ENCODE data around the gene PRKCI.
"Not testable (repeated sequence)": the region's sequence is repeated elsewhere in the genome, so short reads cannot be mapped to it uniquely, and the experiment has no call there.

PRKCI gene

GRCh38 chr3:170301405-170301804 lies 79.2 kb downstream of the PRKCI start:
- peak; percentile 12 for DNase-seq

GRCh38 chr3:170302008-170302407 lies 79.8 kb downstream of the PRKCI start:
- DNase-seq, result no peak

- DNase-seq, result no peak
These were observed 83.8 kb downstream of the PRKCI start for GRCh38 chr3:170306015-170306414.

GRCh38 chr3:170307671-170308405 lies 85.6 kb downstream of the PRKCI start:
- DNase-seq, result no peak

GRCh38 chr3:170309046-170309445 lies 86.8 kb downstream of the PRKCI start:
- no peak for DNase-seq

- no peak for DNase-seq
These were observed 95.7 kb downstream of the PRKCI start for GRCh38 chr3:170317954-170318353.

- no peak for DNase-seq
These were observed 98.4 kb downstream of the PRKCI start for GRCh38 chr3:170320461-170321121.

GRCh38 chr3:170321321-170322034 lies 99.3 kb downstream of the PRKCI start:
- peak; percentile 37 for DNase-seq

- no peak for DNase-seq
These were observed 100.5 kb downstream of the PRKCI start for GRCh38 chr3:170322566-170323269.

GRCh38 chr3:170323331-170323730 lies 101.1 kb downstream of the PRKCI start:
- DNase-seq, result no peak

GRCh38 chr3:170324962-170325361 lies 102.7 kb downstream of the PRKCI start:
- DNase-seq, result no peak

- no peak for DNase-seq
These were observed 105.0 kb downstream of the PRKCI start for GRCh38 chr3:170327040-170327808.

- DNase-seq, result not testable (repeated sequence)
These were observed 105.8 kb downstream of the PRKCI start for GRCh38 chr3:170327868-170328548.

GRCh38 chr3:170330366-170330765 lies 108.1 kb downstream of the PRKCI start:
- DNase-seq, result no peak

- no peak for DNase-seq
These were observed 108.9 kb downstream of the PRKCI start for GRCh38 chr3:170331143-170331542.

- no peak for DNase-seq
These were observed 115.2 kb downstream of the PRKCI start for GRCh38 chr3:170337420-170337819.

- DNase-seq, result no peak
These were observed 116.6 kb downstream of the PRKCI start for GRCh38 chr3:170338690-170339340.

- not testable (repeated sequence) for DNase-seq
These were observed 120.0 kb downstream of the PRKCI start for GRCh38 chr3:170342273-170342672.

GRCh38 chr3:170343859-170344258 lies 121.6 kb downstream of the PRKCI start:
- DNase-seq, result not testable (repeated sequence)

- no peak for DNase-seq
These were observed 122.7 kb downstream of the PRKCI start for GRCh38 chr3:170344971-170345370.
